Measurements from ENCODE around the gene DOCK8.

Gene DOCK8

DNA sequence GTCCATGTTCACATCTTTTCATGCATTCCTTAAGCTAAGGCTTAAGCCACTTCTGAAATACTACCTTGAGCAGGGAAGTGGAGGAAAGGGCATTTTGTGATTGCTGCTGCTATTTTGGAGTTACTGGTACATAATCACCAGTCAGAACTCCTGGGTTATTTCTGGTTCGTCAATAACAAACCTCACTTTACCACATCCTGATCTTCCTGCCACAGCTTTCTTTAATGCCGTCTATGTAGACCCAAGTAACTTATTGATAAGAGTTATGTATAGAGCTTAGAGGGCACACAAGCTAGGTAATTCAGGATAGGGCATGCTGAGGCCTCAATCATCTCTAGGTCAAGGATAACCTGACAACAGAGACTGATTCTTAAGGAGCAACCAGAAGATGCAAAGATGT is 120.7 kb downstream of the DOCK8 start:
- H3K9me3 ChIP-seq (ENCODE audit: control insufficient read depth in 1 of 2, low read length in 2 of 2), result no peaks in the 10 kb centered on the region
- H3K36me3 ChIP-seq (ENCODE audit: control insufficient read depth in 1 of 2, insufficient read depth in 2 of 2, low read length in 2 of 2), result peaks cover 0 to 32% of the 10 kb centered on the region in 2 donors

GRCh38 chr9:336039-336438 is 121.4 kb downstream of the DOCK8 start:
- no peak overlapping the region for H3K27ac ChIP-seq (ENCODE audit: low read depth, low read length)
- no peaks in the 10 kb centered on the region for H3K4me1 ChIP-seq (ENCODE audit: control insufficient read depth in 1 of 2, insufficient read depth in 2 of 2, low read length in 2 of 2)
- H3K4me3 ChIP-seq (ENCODE audit: low read depth in 1 of 2, low read length in 2 of 2), result no peak overlapping the region
- H3K36me3 ChIP-seq (ENCODE audit: control insufficient read depth in 1 of 2, insufficient read depth in 2 of 2, low read length in 2 of 2), result peaks cover 0 to 32% of the 10 kb centered on the region in 2 donors
- H3K9me3 ChIP-seq (ENCODE audit: control insufficient read depth in 1 of 2, low read length in 2 of 2), result no peaks in the 10 kb centered on the region
- H3K27me3 ChIP-seq (ENCODE audit: control insufficient read depth in 1 of 2, insufficient read depth in 2 of 2, low read length in 2 of 2), result no peaks in the 10 kb centered on the region
- no peak overlapping the region for H3K9ac ChIP-seq (ENCODE audit: low read depth in 1 of 2, low read length in 2 of 2)

More for the DNA sequence above, 120.7 kb downstream of the DOCK8 start:
- H3K4me3 ChIP-seq (ENCODE audit: low read depth in 1 of 2, low read length in 2 of 2), result no peak overlapping the region
- no peak overlapping the region for H3K9ac ChIP-seq (ENCODE audit: low read depth in 1 of 2, low read length in 2 of 2)
- H3K4me1 ChIP-seq (ENCODE audit: control insufficient read depth in 1 of 2, insufficient read depth in 2 of 2, low read length in 2 of 2), result no peaks in the 10 kb centered on the region
- H3K27ac ChIP-seq (ENCODE audit: low read depth, low read length), result no peak overlapping the region
- no peaks in the 10 kb centered on the region for H3K27me3 ChIP-seq (ENCODE audit: control insufficient read depth in 1 of 2, insufficient read depth in 2 of 2, low read length in 2 of 2)

DNA sequence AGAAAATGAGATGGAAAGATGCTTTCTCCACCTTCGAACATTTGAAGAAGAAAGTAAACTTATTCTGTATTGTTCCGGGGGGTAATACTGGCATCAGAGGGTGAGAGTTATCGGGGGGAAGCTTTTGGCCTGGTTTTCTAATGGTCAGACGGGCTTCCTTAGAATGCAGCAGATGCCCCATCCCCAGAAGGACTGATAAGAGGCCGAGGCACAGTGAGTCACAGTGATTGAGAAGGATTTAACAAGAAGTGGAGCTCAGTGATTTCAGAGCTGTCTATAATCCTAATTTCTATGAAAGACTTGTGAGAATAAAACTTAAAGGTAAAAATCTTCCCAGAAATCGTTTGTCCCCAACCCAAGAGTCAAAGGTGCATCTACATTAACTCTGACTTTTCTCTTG is 123.9 kb downstream of the DOCK8 start:
- Histone ChIP-seq H3K36me3 (ENCODE audit: control insufficient read depth in 1 of 2, insufficient read depth in 2 of 2, low read length in 2 of 2) (peaks cover 0 to 32% of the 10 kb centered on the region in 2 donors), H3K4me3 (ENCODE audit: low read depth in 1 of 2, low read length in 2 of 2) (no peak overlapping the region), H3K27ac (ENCODE audit: low read depth, low read length) (no peak overlapping the region), H3K9me3 (ENCODE audit: control insufficient read depth in 1 of 2, low read length in 2 of 2) (no peaks in the 10 kb centered on the region), H3K9ac (ENCODE audit: low read depth in 1 of 2, low read length in 2 of 2) (no peak overlapping the region), H3K27me3 (ENCODE audit: control insufficient read depth in 1 of 2, insufficient read depth in 2 of 2, low read length in 2 of 2) (no peaks in the 10 kb centered on the region), H3K4me1 (ENCODE audit: control insufficient read depth in 1 of 2, insufficient read depth in 2 of 2, low read length in 2 of 2) (no peaks in the 10 kb centered on the region)

DNA sequence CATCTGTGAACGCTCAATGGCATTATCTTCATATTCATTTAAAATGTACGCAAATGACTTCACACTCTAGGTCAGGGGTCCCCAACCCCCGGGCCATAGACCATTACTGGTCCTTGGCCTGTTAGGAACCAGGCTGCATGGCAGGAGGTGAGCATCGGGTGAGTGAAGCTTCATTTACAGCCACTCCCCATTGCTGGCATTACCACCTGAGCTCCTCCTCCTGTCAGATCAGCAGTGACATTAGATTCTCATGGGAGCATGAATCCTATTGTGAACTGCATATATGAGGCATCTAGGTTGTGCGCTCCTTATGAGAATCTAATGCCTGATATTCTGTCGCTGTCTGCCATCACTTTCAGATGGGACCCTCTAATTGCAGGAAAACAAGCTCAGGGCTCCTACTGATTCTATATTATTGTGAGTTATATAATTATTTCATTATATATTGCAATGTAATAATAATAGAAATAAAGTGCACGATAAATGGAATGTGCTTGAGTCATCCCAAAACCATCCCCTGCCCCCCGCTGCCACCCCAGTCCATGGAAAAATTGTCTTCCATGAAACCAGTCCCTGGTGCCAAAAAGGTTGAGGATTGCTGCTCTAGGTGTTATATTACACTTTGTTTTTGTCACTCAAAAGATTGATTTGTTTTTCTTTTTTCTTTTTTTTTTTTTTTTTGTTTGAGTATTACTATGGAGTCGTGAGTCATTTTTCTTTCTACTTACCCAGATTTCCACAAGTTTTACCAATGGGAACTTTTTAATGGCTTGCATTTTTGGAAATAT is 127.2 kb downstream of the DOCK8 start:
- peaks cover 0 to 28% of the 10 kb centered on the region in 2 donors for H3K36me3 ChIP-seq (ENCODE audit: control insufficient read depth in 1 of 2, insufficient read depth in 2 of 2, low read length in 2 of 2)

DNA sequence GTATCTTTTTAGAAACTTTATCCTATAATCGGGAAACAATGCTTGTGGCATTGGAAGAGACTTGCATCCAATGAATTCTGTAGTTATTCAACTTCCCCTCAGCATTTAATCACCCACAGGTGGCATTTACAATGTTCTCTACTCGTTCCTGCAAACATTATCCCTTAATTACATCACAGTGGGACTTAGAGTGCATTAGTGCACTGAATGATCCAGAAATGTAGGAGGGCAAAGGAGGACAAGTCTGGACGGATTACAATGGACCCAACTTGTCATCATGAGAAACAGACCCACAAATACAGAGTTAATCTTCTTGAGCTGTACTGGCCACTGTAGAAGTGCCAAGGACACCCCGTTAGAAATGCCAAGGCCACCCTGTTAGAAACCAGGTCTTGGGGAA is 129.1 kb downstream of the DOCK8 start:
- Histone ChIP-seq H3K36me3 (ENCODE audit: control insufficient read depth in 1 of 2, insufficient read depth in 2 of 2, low read length in 2 of 2) (peaks cover 0 to 21% of the 10 kb centered on the region in 2 donors), H3K4me3 (ENCODE audit: low read depth in 1 of 2, low read length in 2 of 2) (no peak overlapping the region), H3K27ac (ENCODE audit: low read depth, low read length) (no peak overlapping the region), H3K4me1 (ENCODE audit: control insufficient read depth in 1 of 2, insufficient read depth in 2 of 2, low read length in 2 of 2) (no peaks in the 10 kb centered on the region), H3K9ac (ENCODE audit: low read depth in 1 of 2, low read length in 2 of 2) (no peak overlapping the region), H3K9me3 (ENCODE audit: control insufficient read depth in 1 of 2, low read length in 2 of 2) (no peaks in the 10 kb centered on the region), H3K27me3 (ENCODE audit: control insufficient read depth in 1 of 2, insufficient read depth in 2 of 2, low read length in 2 of 2) (no peaks in the 10 kb centered on the region)

More for the DNA sequence above, 127.2 kb downstream of the DOCK8 start:
- Histone ChIP-seq H3K9me3 (ENCODE audit: control insufficient read depth in 1 of 2, low read length in 2 of 2) (no peaks in the 10 kb centered on the region), H3K4me1 (ENCODE audit: control insufficient read depth in 1 of 2, insufficient read depth in 2 of 2, low read length in 2 of 2) (no peaks in the 10 kb centered on the region), H3K9ac (ENCODE audit: low read depth in 1 of 2, low read length in 2 of 2) (no peak overlapping the region), H3K4me3 (ENCODE audit: low read depth in 1 of 2, low read length in 2 of 2) (no peak overlapping the region), H3K27ac (ENCODE audit: low read depth, low read length) (no peak overlapping the region), H3K27me3 (ENCODE audit: control insufficient read depth in 1 of 2, insufficient read depth in 2 of 2, low read length in 2 of 2) (no peaks in the 10 kb centered on the region)

DNA sequence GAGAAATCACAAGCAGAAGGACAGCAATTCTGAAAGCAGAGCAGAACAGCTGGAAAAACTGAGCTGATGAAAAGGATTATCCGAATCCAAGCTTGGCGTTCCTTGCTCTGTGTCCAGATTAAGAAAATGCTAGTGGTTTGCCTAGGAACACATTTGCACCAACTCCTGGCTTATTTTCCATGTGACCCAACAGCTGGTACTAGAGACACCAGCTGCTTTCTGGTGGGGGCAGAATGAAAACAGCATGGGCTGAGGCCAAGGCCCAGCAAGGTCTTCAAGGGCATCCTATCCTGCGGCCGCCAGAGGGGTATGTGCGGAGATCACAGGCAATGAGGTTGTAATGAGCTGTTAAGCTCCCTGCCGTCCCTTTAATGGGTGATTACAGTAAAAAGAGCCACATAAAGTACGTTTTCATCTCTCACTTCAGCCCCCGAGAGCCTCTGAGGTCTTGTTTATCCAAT is 131.5 kb downstream of the DOCK8 start:
- H3K27ac ChIP-seq (ENCODE audit: low read depth, low read length), result no peak overlapping the region

DNA sequence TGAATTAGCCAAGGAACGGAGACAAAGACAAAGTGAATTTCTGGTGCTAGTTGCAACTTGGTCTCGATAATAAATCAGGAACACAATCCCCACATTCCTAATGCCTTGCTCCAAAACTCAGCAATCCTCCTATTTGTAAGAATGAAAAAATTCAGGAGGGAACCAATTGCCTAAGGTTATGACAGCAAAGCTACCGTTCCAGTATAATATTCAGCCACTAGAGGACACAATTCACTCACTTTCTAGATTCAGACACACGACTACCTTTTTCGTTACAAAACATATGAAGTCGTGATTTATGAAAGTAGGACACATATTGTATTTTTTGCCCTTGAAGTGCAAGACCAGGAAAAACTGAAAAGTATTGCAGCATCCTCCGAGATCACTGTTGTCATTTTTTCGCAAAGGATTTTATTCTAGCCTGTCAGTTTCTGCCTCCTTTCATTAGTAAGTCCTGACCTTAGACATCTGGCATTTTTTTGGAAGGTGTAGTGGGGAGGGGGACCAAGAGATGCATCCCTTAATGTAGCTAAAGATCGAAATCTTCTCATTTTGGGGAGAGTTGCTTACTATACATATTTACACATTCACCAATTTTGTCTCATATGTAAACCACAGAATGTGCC is 133.1 kb downstream of the DOCK8 start:
- H3K9ac ChIP-seq (ENCODE audit: low read depth in 1 of 2, low read length in 2 of 2), result no peak overlapping the region
- H3K9me3 ChIP-seq (ENCODE audit: control insufficient read depth in 1 of 2, low read length in 2 of 2), result no peaks in the 10 kb centered on the region
- H3K27me3 ChIP-seq (ENCODE audit: control insufficient read depth in 1 of 2, insufficient read depth in 2 of 2, low read length in 2 of 2), result no peaks in the 10 kb centered on the region
- H3K27ac ChIP-seq (ENCODE audit: low read depth, low read length), result no peak overlapping the region
- H3K4me3 ChIP-seq (ENCODE audit: low read depth in 1 of 2, low read length in 2 of 2), result no peak overlapping the region
- H3K4me1 ChIP-seq (ENCODE audit: control insufficient read depth in 1 of 2, insufficient read depth in 2 of 2, low read length in 2 of 2), result no peaks in the 10 kb centered on the region
- peaks cover 3 to 9% of the 10 kb centered on the region in 2 donors for H3K36me3 ChIP-seq (ENCODE audit: control insufficient read depth in 1 of 2, insufficient read depth in 2 of 2, low read length in 2 of 2)

More for the DNA sequence above, 131.5 kb downstream of the DOCK8 start:
- no peak overlapping the region for H3K4me3 ChIP-seq (ENCODE audit: low read depth in 1 of 2, low read length in 2 of 2)
- H3K9me3 ChIP-seq (ENCODE audit: control insufficient read depth in 1 of 2, low read length in 2 of 2), result no peaks in the 10 kb centered on the region
- H3K9ac ChIP-seq (ENCODE audit: low read depth in 1 of 2, low read length in 2 of 2), result no peak overlapping the region
- H3K4me1 ChIP-seq (ENCODE audit: control insufficient read depth in 1 of 2, insufficient read depth in 2 of 2, low read length in 2 of 2), result no peaks in the 10 kb centered on the region
- peaks cover 0 to 12% of the 10 kb centered on the region in 2 donors for H3K36me3 ChIP-seq (ENCODE audit: control insufficient read depth in 1 of 2, insufficient read depth in 2 of 2, low read length in 2 of 2)
- no peaks in the 10 kb centered on the region for H3K27me3 ChIP-seq (ENCODE audit: control insufficient read depth in 1 of 2, insufficient read depth in 2 of 2, low read length in 2 of 2)

- H3K27ac ChIP-seq (ENCODE audit: low read depth, low read length), result no peak overlapping the region
- no peaks in the 10 kb centered on the region for H3K4me1 ChIP-seq (ENCODE audit: control insufficient read depth in 1 of 2, insufficient read depth in 2 of 2, low read length in 2 of 2)
These were observed 135.7 kb downstream of the DOCK8 start for GRCh38 chr9:350384-350783.

GRCh38 chr9:351916-352315 is 137.3 kb downstream of the DOCK8 start:
- Histone ChIP-seq H3K4me1 (ENCODE audit: control insufficient read depth in 1 of 2, insufficient read depth in 2 of 2, low read length in 2 of 2) (no peaks in the 10 kb centered on the region), H3K27ac (ENCODE audit: low read depth, low read length) (no peak overlapping the region), H3K9me3 (ENCODE audit: control insufficient read depth in 1 of 2, low read length in 2 of 2) (no peaks in the 10 kb centered on the region), H3K27me3 (ENCODE audit: control insufficient read depth in 1 of 2, insufficient read depth in 2 of 2, low read length in 2 of 2) (no peaks in the 10 kb centered on the region), H3K9ac (ENCODE audit: low read depth in 1 of 2, low read length in 2 of 2) (no peak overlapping the region), H3K36me3 (ENCODE audit: control insufficient read depth in 1 of 2, insufficient read depth in 2 of 2, low read length in 2 of 2) (peaks cover 1 to 3% of the 10 kb centered on the region in 2 donors), H3K4me3 (ENCODE audit: low read depth in 1 of 2, low read length in 2 of 2) (no peak overlapping the region)

More at GRCh38 chr9:350384-350783, 135.7 kb downstream of the DOCK8 start:
- no peaks in the 10 kb centered on the region for H3K27me3 ChIP-seq (ENCODE audit: control insufficient read depth in 1 of 2, insufficient read depth in 2 of 2, low read length in 2 of 2)
- H3K9ac ChIP-seq (ENCODE audit: low read depth in 1 of 2, low read length in 2 of 2), result no peak overlapping the region
- no peaks in the 10 kb centered on the region for H3K9me3 ChIP-seq (ENCODE audit: control insufficient read depth in 1 of 2, low read length in 2 of 2)
- H3K4me3 ChIP-seq (ENCODE audit: low read depth in 1 of 2, low read length in 2 of 2), result no peak overlapping the region
- H3K36me3 ChIP-seq (ENCODE audit: control insufficient read depth in 1 of 2, insufficient read depth in 2 of 2, low read length in 2 of 2), result peaks cover 3 to 8% of the 10 kb centered on the region in 2 donors

GRCh38 chr9:353077-353476 is 138.4 kb downstream of the DOCK8 start:
- Histone ChIP-seq H3K9me3 (ENCODE audit: control insufficient read depth in 1 of 2, low read length in 2 of 2) (no peaks in the 10 kb centered on the region), H3K4me3 (ENCODE audit: low read depth in 1 of 2, low read length in 2 of 2) (no peak overlapping the region), H3K9ac (ENCODE audit: low read depth in 1 of 2, low read length in 2 of 2) (no peak overlapping the region), H3K4me1 (ENCODE audit: control insufficient read depth in 1 of 2, insufficient read depth in 2 of 2, low read length in 2 of 2) (no peaks in the 10 kb centered on the region), H3K36me3 (ENCODE audit: control insufficient read depth in 1 of 2, insufficient read depth in 2 of 2, low read length in 2 of 2) (peaks cover 0 to 3% of the 10 kb centered on the region in 2 donors), H3K27ac (ENCODE audit: low read depth, low read length) (no peak overlapping the region), H3K27me3 (ENCODE audit: control insufficient read depth in 1 of 2, insufficient read depth in 2 of 2, low read length in 2 of 2) (no peaks in the 10 kb centered on the region)
